Stimulated activated CD8-positive, alpha-beta memory T cell treated with anti-CD3 and anti-CD28 coated beads, Interleukin-7, amount 100 ng/mL, for 24 hours (primary cell): ENCODE data around the gene ERCC6L2.

ENCODE experiments used
- DNase-seq: peaks from one replicate; pipeline ENCODE4 v3.0.0-alpha.2; 2020; ENCODE audit warnings: low read depth

Gene ERCC6L2

GRCh38 chr9:95978106-95978505, 102.6 kb downstream of the ERCC6L2 start:
- no peak for DNase-seq

GRCh38 chr9:95979446-95979845, 104.0 kb downstream of the ERCC6L2 start:
- no peak for DNase-seq

- no peak for DNase-seq
Measured at GRCh38 chr9:95980262-95981125, 105.0 kb downstream of the ERCC6L2 start.

- no peak for DNase-seq
Measured at GRCh38 chr9:95981761-95982390, 106.4 kb downstream of the ERCC6L2 start.

GRCh38 chr9:95985440-95986055, 110.1 kb downstream of the ERCC6L2 start:
- no peak for DNase-seq

- no peak for DNase-seq
Measured at GRCh38 chr9:95989297-95989696, 113.8 kb downstream of the ERCC6L2 start.

GRCh38 chr9:95991326-95991725, 115.8 kb downstream of the ERCC6L2 start:
- DNase-seq: no peak

- DNase-seq: no peak
Measured at GRCh38 chr9:95992536-95992935, 117.0 kb downstream of the ERCC6L2 start.

GRCh38 chr9:95993337-95993736, 117.8 kb downstream of the ERCC6L2 start:
- DNase-seq: no peak

- no peak for DNase-seq
Measured at GRCh38 chr9:95999390-95999789, 123.9 kb downstream of the ERCC6L2 start.

GRCh38 chr9:96004379-96004778, 128.9 kb downstream of the ERCC6L2 start:
- no peak for DNase-seq

- DNase-seq: no peak
Measured at GRCh38 chr9:96006296-96006879, 130.9 kb downstream of the ERCC6L2 start.

- no peak for DNase-seq
Measured at GRCh38 chr9:96006961-96007360, 131.5 kb downstream of the ERCC6L2 start.

GRCh38 chr9:96008502-96009222, 133.2 kb downstream of the ERCC6L2 start:
- no peak for DNase-seq

- DNase-seq: no peak
Measured at GRCh38 chr9:96009223-96009602, 133.7 kb downstream of the ERCC6L2 start.

- DNase-seq: no peak
Measured at GRCh38 chr9:96009690-96010472, 134.4 kb downstream of the ERCC6L2 start.

GRCh38 chr9:96014078-96014477, 138.6 kb downstream of the ERCC6L2 start:
- DNase-seq: no peak

- DNase-seq: no peak
Measured at GRCh38 chr9:96015876-96016686, 140.6 kb downstream of the ERCC6L2 start.
